Measurements from ENCODE around the gene TMC7.

Gene TMC7

DNA sequence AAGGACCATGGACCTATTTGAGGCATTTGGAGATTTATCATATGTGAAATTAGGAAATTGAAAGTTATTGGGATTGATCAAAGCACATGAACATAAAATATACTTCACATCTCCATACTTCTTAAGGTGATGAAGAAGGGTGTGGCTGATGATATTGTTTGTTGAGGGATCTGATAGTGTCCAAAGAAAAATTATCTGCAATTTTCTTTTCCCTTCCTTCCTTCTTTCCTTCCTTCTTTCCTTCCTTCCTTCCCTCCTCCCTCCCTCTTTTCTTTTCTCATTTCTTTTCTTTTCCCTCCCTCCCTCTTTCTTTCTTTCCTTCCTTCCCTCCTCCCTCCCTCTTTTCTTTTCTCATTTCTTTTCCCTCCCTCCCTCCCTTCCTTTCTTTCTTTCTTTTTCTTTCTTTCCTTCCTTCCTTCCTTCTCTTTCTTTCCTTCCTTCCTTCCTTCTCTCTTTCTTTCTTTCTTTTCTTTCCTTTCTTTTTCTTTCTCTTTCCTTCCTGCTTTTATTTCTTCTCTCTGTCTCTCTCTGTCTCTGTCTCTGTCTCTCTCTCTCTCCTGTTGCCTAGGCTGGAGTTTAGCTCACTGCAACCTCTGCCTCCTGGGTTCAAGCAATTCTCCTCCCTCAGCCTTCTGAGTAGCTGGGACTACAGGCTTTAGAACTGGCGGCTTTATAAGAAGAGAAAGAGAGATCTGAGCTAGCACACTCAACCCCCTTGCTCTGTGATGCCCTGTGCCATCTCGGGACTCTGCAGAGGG, 109.1 kb downstream of the TMC7 start:
- no peak for DNase-seq

- no peak for DNase-seq
Measured at GRCh38 chr16:19093631-19094541, 110.2 kb downstream of the TMC7 start.

DNA sequence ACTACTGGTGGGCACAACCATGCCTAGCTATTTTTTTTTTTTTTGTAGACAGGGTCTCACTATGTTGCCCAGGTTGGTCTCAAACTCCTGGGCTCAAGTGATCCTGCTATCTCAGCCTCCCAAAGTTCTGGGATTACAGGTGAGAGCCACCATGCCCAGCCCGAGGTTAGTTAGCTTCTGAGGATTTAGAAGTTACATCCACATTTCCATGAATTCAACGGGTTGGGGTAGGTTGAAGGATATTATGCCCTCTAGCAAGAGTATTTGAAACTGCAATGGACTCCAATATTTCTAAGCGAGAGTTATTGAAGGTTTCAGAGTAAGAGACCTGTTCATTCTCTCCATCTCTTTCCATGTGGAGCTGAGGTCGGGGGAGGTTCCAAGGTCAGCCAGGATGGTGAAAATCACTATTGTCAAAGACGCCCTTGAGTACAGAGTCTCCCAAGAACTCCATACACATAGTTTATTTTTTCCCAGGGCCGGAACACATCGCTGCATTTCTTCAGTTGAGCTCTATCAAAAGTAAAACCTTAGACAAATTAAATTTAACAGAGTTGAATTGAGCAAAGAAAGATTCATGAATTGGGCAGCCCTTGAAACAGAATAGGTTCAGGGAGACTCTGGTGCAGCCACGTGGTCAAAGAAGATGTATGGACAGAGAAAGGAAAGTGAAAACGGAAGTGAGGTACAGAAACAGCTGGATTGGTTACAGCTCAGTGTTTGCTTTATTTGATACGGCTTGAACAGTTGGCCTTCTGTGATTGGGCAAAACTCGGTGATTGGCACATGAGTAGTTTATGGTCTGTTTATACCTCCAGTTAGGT, 111.0 kb downstream of the TMC7 start:
- no peak for DNase-seq

DNA sequence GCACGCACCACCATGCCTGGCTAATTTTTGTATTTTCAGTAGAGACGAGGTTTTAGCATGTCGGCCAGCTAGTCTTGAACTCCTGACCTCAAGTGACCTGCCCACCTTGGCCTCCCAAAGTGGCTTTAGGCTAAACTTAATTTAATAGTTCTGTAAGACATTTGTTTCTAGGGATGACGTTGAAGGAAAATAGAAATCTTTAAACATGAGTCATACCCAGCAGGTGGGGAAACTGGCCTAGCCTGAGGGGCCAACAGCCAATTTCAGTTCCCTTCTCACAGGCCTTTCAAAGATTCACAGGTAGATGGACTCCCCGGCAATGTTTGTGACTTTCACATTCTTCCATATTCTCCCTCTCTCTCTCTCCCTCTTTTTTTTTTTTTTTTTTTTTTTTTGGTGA, 111.9 kb downstream of the TMC7 start:
- DNase-seq, result no peak

- DNase-seq, result no peak
Measured at GRCh38 chr16:19098173-19098572, 114.4 kb downstream of the TMC7 start.

DNA sequence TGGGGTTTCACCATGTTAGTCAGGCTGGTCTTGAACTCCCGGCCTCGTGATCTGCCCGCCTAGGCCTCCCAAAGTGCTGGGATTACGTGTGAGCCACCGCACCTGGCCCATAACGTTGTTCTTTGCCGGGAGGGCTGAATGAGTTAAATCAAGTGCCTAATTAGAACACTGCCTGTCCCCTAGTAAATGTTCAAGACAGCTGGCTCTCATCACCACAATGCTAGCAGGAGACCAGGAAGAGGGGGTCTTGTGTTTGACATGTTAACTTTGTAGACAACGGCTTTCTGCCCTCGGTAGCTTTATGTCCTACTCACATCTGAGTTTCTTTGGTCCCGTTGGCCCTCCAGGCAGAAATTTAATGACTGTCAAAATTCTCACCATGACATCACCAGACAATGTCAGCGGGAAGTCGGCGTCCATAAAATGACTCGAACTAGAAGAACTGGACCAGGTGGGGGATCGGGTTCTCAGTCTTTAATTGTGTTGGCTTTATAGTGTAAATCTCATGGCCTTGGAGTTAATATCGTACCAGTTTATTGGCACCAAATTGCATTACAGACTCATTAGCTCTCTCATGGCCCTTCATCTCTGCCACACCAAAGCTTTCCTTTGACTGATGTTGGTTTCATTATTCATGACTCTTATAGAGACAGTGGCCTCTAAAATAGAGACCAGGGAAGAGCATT, 118.6 kb downstream of the TMC7 start:
- DNase-seq, result no peak

DNA sequence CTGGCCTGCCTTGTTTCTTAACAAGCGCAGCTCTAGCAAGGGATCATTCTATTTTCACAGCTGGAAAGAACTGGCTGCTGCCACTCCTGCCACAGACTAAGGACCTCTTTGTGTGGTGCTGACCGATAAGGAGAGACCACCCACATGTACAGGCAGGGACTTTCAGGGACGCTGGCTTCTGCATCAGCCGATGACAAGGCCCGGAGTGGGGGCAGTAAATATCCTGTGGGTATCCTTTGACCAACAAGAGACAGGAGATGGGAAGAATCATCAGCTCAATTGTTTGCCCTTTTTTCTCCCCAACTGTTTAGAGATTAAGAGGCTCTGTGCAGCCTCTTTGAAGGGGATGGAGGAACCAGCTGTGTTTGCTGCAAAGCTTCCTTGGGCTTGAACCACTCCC, 120.9 kb downstream of the TMC7 start:
- no peak for DNase-seq

GRCh38 chr16:19105131-19105530, 121.4 kb downstream of the TMC7 start:
- DNase-seq, result no peak

DNA sequence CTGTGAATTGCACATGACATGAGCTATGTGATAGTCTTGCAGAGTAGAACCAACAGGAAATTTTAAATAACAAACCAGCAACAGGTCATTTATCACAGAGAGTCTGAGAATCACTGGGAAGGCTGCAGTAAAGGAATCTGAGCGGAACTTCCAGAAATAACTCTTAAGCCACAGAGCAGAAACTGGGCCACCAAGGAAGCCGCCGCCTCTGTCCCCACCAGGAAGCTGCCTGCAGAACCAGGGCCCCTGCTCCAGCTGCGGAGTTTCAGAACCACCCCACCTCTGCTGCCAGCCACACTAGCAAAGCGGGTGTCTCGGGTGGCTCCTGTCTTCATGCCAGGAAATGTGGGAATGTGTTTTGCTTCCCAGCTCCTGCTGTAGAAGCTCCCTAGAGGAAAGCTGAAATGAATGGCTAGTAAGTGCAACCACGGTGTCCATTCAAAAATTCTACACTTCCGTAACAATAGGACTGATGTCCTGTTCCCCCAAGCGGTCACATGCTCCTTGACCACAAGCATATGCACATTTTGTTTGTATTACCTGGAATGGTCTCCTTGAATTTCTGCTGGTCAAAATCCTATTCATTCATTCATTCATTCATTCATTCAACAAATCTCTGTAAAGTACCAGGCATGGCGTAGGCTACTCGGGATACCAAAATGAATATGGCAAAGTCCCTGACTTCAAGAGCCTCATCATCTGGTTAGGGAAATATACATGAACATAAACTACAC, 122.3 kb downstream of the TMC7 start:
- DNase-seq, result no peak

- no peak for DNase-seq
Measured at GRCh38 chr16:19106625-19107020, 122.9 kb downstream of the TMC7 start.

DNA sequence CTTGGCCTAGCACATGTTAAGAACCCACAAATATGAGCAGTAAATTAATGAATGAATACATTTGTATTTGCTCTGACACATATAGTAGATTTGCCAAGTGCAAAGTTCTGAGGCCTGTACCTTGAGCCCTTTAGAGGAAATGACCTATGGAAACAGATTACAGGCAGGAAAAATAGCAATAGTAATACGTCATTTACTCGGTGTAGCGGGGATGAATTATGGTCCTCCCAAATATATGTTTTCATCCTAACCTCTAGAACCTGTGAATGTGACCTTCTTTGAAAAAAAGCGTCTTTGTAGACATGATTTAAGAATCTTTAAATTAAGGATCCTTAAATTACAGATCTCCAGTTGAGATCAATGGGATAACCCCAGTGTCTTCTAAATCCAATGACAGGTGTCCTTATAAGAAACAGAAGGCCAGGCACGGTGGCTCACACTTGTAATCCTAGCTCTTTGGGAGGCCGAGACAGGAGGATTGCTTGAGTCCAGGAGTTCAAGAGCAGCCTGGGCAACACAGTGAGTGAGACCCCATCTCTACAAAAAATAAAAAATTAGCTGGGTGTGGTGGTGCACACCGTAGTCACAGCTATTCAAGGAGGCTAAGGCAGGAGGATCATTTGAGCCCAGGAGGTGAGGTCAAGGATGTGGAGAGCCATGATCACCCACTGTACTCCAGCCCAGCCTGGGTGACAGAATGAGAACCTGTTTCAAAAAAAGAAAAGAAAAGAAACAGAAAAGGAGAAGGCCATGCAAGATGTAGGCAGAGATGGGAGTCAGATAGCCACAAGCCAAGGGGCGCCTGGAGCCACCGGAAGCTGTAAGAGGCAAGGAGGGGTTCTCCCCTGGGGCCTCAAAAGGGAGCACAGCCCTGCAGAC, 124.9 kb downstream of the TMC7 start:
- no peak for DNase-seq

DNA sequence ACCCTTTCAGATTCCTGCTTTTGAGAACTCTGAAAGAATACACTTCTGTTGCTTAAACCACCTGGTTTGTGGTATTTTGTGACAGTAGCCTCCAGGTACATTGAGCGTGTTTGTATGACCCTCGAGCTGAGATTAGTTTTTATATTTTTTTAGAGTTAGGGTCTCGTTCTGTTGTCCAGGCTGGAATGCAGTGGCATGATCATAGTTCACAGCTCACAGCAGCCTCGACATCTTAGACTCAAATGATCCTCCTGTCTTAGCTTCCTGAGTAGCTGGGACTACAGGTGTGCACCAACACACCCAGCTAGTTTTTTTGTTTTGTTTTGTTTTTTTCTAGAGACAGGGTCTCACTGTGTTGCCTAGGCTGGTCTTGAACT, 125.5 kb downstream of the TMC7 start:
- no peak for DNase-seq

- DNase-seq, result no peak
Measured at GRCh38 chr16:19110537-19111360, 127.0 kb downstream of the TMC7 start.

- DNase-seq, result no peak
Measured at GRCh38 chr16:19112099-19112407, 128.3 kb downstream of the TMC7 start.
